Bronchial epithelial cell (primary cell): ENCODE data around the gene GCSAM. TPM values are rescaled to one million over a fixed set of nuclear protein-coding genes. Genes with fewer than 3 reads are reported as not detected.
A peak's percentile ranks its signal among the peaks of the same experiment; 100 is the strongest.

ENCODE experiments used
- DNase-seq: peaks from one replicate; pipeline ENCODE4 v3.0.0-alpha.2; 2010; ENCODE audit warnings: low read depth
- FAIRE-seq: peaks from 2 replicates; lab custom pipeline; 2011; peaks lifted over from hg19 to GRCh38; lab: Jason Lieb, UNC
- H3K27me3 ChIP-seq: 2 replicates; pipeline ENCODE4 v1.5.1; 2011; ENCODE audit warnings: low read length; ENCODE audit not compliant: control insufficient read depth, insufficient read depth
- H3K36me3 ChIP-seq: 2 replicates; pipeline ENCODE4 v1.5.1; 2011; ENCODE audit warnings: low read length; ENCODE audit not compliant: control insufficient read depth, insufficient read depth
- H3K4me3 ChIP-seq: 2 replicates; pipeline ENCODE4 v1.5.1; 2011; ENCODE audit warnings: mild to moderate bottlenecking, low read depth, low read length, control low read depth
- CTCF ChIP-seq: IDR thresholded peaks from 2 replicates; pipeline ENCODE4 v1.5.1; 2011; ENCODE audit warnings: mild to moderate bottlenecking, moderate library complexity, low read length, control low read depth, inconsistent platforms; ENCODE audit not compliant: insufficient read depth, severe bottlenecking
- total RNA-seq: library from RNA; depleted of rRNA; stranded (reverse); fragments of >200 nt; gene quantifications from 2 replicates; pipeline ENCODE4 v1.2.1, GENCODE V29; 2014

GCSAM gene
- total RNA-seq, 1 donor from 2014 or later: 0.26 TPM

GRCh38 chr3:112088944-112089343 lies 44.1 kb downstream of the GCSAM start:
- Histone ChIP-seq H3K36me3 (peaks cover 3% of the 10 kb centered on the region), H3K4me3 (no peak overlapping the region), H3K27me3 (no peaks in the 10 kb centered on the region)
- no peak for FAIRE-seq
- DNase-seq: no peak
- no peak for TF ChIP-seq CTCF

DNA sequence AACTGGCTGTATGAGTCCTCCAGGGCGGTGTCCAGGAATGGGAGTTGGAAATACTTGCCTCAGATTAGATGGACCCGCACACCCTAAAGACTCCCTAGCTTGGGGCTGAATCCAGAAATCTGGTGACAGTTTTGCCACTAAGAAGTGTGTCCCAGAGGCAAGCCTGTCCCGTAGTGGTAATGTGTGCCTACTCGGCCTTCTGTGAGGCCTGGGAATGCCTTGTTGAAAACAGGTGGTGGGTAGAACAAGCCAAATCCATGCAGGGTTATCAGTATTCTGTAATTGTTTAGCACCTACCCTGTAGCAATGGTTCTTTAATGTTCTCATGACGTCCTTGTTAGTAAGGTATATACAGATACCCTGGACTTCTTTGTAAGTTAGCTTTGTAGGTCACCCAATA lies 45.3 kb downstream of the GCSAM start:
- Histone ChIP-seq H3K27me3 (no peaks in the 10 kb centered on the region), H3K4me3 (peak overlapping the region; percentile 68), H3K36me3 (peaks cover 3% of the 10 kb centered on the region)
- TF ChIP-seq CTCF: no peak
- DNase-seq (no peak), FAIRE-seq (no peak)

DNA sequence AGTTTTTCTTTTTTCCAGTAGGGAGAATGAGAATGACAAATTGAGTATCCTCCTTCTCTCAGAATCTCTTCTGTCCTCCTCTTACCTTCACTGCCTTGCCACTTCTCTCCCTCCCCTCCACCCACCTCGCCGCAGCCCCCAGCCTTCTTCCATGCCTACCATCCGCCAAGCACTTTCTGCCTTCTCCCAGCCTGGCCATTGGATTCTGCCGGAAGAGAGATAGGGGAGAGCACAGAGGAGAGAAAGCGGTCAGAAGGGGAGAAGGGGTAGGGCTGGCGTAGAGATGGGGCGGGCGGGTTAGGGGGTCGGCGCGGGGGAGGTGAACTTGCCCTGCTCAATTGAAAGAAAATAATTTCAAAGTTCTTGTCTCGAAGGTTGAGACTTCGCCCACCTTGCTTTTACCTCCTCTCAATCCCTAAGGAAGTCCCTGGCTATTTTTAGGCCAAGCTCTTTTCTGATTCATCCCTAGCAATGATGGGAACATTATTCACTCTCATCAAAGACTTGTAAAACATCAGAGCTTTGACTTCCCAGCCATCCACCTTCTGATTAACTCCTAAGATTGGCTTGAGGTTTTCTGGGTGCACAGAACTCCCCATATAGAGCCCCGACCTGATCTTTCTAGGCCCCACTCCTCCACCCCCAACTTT lies 46.0 kb downstream of the GCSAM start:
- Histone ChIP-seq H3K27me3 (no peaks in the 10 kb centered on the region), H3K4me3 (peak overlapping the region; percentile 68), H3K36me3 (peaks cover 2% of the 10 kb centered on the region)
- TF ChIP-seq CTCF: no peak
- peak; percentile 90 for DNase-seq
- no peak for FAIRE-seq

DNA sequence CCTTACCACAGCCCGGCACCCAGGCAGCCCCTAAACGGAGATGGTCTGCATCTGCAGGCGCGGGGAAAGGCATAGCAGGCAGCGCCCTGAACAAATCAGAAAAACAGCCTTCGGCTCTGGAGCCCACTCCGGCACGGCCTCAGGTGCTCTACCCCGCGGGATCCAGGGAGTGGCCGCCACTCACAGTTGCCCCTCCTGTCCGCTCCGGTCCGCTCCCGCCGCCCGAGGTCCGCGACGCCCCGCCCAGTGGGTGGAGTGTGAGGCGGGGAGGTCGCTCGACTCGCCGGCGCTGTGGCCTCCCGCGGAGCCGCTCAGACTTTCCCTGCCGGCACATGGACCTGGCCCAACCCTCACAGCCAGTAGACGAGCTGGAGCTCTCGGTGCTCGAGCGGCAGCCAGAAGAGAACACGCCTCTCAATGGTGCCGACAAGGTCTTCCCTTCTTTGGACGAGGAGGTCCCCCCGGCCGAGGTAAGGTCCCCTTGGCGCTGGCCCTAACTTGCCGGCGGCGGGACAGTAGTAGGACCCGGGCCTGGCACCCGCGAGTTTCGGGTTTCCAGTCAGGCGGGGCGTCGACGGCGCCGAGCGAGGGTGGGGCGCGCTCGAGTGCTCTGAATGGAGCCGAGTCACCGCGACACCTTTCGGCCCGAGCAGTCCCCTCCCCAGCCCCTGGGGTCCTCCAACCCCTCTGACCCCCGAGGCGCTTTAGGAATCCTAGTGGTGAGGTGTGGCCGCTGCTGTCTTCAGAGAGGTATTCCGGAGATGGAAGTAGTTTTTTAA lies 46.8 kb downstream of the GCSAM start, which contains the start of gene C3orf52:
TSS of gene C3orf52 (plus strand) at position 314 of the 779 bp plus-strand sequence. CDS start at position 333, 19 bp downstream.
- H3K27me3 ChIP-seq: no peaks in the 10 kb centered on the region
- DNase-seq: peak; percentile 74
- FAIRE-seq: no peak
- H3K36me3 ChIP-seq: peaks cover 2% of the 10 kb centered on the region
- no peak for TF ChIP-seq CTCF
- H3K4me3 ChIP-seq: peak within 1 kb of the TSS; percentile 68

DNA sequence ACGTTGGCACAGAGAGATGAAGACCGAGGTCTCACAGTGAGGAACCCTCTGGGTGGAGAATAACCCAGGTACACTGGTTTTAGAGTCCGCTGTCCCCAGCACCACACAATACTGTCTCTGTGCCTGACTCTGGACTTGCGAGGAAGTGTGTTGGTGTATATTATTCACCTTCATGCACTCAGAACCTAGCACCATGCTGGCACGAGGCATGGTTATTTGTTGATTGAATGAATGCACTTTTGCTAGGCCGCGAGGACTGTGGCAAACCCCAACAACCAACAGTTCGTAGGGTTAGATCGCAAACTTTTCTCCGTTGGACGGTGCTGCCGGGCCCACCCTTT lies 47.3 kb downstream of the GCSAM start:
- no peak for FAIRE-seq

More for the DNA sequence above, 47.3 kb downstream of the GCSAM start:
- Histone ChIP-seq H3K36me3 (peaks cover 2% of the 10 kb centered on the region), H3K27me3 (no peaks in the 10 kb centered on the region), H3K4me3 (peak overlapping the region; percentile 68)
- TF ChIP-seq CTCF: no peak
- DNase-seq: no peak
